ENCODE results near the gene DNM2.
"Not testable (repeated sequence)": the region's sequence is repeated elsewhere in the genome, so short reads cannot be mapped to it uniquely, and the experiment has no call there.

The DNM2 gene

GRCh38 chr19:10835089-10835753 lies 117.3 kb downstream of the DNM2 start:
- H3K27me3 Mint-ChIP-seq = no peaks in the 10 kb centered on the region
- H3K9me3 Mint-ChIP-seq = no peaks in the 10 kb centered on the region
- peaks cover 16% of the 10 kb centered on the region for H3K4me1 Mint-ChIP-seq
- ATAC-seq (replicated peaks; ENCODE audit: extremely low read depth, poor library complexity, severe bottlenecking) (no peak), DNase-seq (ENCODE audit: low spot score in 2 of 2) (no peak)
- peaks cover 38% of the 10 kb centered on the region for H3K36me3 Mint-ChIP-seq (ENCODE audit: insufficient read depth)
- peak overlapping the region; percentile 99 for H3K27ac Mint-ChIP-seq (ENCODE audit: low read depth)
- H3K4me3 Mint-ChIP-seq = peak overlapping the region; percentile 99

DNA sequence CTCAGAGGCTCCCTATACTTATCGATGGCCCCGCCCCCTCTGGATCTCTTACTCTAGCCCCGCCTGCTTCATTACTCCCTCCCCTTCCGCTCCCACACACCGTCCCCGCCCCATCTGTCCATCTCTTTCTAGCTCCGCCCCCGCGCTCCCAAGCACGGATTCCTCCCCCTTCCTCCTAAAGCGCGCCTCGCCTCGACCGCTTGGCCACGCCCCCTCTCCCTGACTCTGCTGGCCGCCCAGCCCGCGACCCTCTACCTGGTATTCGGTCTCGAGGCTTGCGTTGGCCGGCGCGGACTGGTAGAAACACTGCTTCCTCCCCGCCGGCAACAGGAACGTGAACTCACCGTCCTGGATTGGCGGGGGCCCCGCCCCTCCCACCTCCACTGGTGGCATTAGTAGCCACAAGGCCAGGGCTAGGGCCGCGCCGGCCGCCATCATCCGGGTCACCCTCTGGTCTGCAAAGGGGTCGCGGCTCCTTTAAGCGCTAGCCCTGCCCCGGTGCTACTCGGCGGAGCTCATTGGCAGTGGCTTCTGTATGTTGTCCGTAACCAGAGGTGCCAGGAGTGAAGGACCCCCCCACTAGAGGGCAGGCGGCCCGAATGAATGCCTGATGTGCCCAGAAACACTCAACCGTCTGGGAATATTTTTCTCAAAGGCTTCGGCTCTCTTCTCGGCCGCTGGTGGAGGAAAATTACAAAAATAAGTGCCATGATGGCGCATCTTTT lies 118.0 kb downstream of the DNM2 start, which contains the start of gene TMED1:
TMED1 (minus strand) TSS at position 459 of the 725 bp plus-strand sequence; CDS start at position 438, 21 bp downstream.
- peaks cover 16% of the 10 kb centered on the region for H3K4me1 Mint-ChIP-seq

DNA sequence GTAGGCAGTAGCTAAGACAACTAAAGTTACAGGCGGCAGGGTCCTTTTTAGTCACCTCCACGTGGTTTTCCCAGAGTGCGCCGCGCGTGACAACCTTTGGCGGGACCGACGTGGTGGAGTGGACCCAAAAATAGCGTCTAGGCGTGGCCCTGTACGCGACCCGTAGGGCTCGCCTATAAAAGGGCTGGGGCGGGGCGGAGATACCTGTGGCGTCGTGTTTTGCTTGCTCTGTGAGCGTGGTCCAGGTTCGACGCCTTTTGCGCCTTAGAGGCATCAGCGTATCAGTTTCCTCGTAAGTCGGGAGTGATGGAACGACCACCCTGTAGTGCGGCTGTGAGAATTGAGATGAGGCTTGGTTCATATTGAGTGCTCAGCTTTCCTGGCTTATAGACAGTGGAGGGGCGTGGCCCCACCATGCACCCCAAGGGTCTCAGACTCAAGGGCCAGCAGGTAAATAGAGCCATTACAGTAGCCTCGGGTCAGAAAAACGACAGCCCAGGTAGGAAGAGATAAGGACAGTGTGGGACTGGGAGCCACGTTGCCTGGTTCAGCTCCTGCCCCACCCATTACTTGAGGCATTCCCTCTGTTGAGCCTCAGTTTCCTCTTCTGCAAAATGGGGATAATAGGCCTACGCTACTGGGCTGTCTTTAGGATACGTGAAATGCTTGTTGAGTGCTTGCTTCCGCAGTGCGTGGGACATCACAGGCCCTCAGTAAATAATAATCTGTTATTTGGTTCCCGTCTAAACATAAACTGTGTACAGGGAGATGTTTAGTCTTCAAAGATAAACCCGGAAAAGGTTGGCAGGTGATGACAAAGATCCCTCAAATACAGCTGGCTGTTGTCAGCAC lies 118.8 kb downstream of the DNM2 start:
- H3K36me3 Mint-ChIP-seq (ENCODE audit: insufficient read depth) = peaks cover 33% of the 10 kb centered on the region
- DNase-seq (ENCODE audit: low spot score in 2 of 2) = no peak

More for the DNA sequence above, 118.0 kb downstream of the DNM2 start, which contains the start of gene TMED1:
- DNase-seq (ENCODE audit: low spot score in 2 of 2) (peak; percentile 87 to 90), ATAC-seq (replicated peaks; ENCODE audit: extremely low read depth, poor library complexity, severe bottlenecking) (peak; percentile 95)
- Mint-ChIP-seq H3K27me3 (no peaks in the 10 kb centered on the region), H3K9me3 (no peaks in the 10 kb centered on the region), H3K36me3 (ENCODE audit: insufficient read depth) (peaks cover 36% of the 10 kb centered on the region), H3K27ac (ENCODE audit: low read depth) (peak within 1 kb of the TSS; percentile 99), H3K4me3 (peak within 1 kb of the TSS; percentile 99)

GRCh38 chr19:10837649-10838048 lies 119.8 kb downstream of the DNM2 start:
- not testable (repeated sequence) for DNase-seq (ENCODE audit: low spot score in 2 of 2); H3K4me3 Mint-ChIP-seq; H3K9me3 Mint-ChIP-seq; H3K27me3 Mint-ChIP-seq; H3K27ac Mint-ChIP-seq (ENCODE audit: low read depth); ATAC-seq (replicated peaks; ENCODE audit: extremely low read depth, poor library complexity, severe bottlenecking)
- H3K36me3 Mint-ChIP-seq (ENCODE audit: insufficient read depth) = peaks cover 30% of the 10 kb centered on the region
- peaks cover 16% of the 10 kb centered on the region for H3K4me1 Mint-ChIP-seq

More for the DNA sequence above, 118.8 kb downstream of the DNM2 start:
- no peaks in the 10 kb centered on the region for H3K9me3 Mint-ChIP-seq
- H3K4me3 Mint-ChIP-seq = peak overlapping the region; percentile 99
- peak; percentile 12 for ATAC-seq (replicated peaks; ENCODE audit: extremely low read depth, poor library complexity, severe bottlenecking)
- peaks cover 16% of the 10 kb centered on the region for H3K4me1 Mint-ChIP-seq
- H3K27me3 Mint-ChIP-seq = no peaks in the 10 kb centered on the region
- H3K27ac Mint-ChIP-seq (ENCODE audit: low read depth) = peak overlapping the region; percentile 99

DNA sequence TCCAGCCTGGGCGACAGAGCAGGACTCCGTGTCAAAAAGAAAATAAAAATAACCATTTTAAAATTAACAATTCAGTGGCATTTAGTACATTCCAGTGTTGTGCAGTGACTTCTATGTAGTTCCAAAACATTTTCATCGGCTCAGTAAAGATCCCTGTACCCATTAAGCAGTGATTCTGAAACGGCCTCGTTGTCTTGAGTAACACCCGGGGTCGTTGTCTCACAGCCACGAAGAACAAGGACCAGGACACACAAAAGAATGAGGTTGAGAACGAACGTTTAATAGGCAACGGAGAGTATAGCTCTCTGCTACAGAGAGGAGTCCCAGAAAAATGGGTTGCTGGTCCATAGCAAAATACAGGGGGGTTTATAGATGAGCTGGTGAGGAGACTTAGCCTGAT lies 120.5 kb downstream of the DNM2 start:
- no peak overlapping the region for H3K4me3 Mint-ChIP-seq
- peaks cover 16% of the 10 kb centered on the region for H3K4me1 Mint-ChIP-seq
- peaks cover 25% of the 10 kb centered on the region for H3K36me3 Mint-ChIP-seq (ENCODE audit: insufficient read depth)
- no peaks in the 10 kb centered on the region for H3K27me3 Mint-ChIP-seq
- no peak overlapping the region for H3K27ac Mint-ChIP-seq (ENCODE audit: low read depth)
- no peaks in the 10 kb centered on the region for H3K9me3 Mint-ChIP-seq
- ATAC-seq (replicated peaks; ENCODE audit: extremely low read depth, poor library complexity, severe bottlenecking) = no peak
- no peak for DNase-seq (ENCODE audit: low spot score in 2 of 2)

DNA sequence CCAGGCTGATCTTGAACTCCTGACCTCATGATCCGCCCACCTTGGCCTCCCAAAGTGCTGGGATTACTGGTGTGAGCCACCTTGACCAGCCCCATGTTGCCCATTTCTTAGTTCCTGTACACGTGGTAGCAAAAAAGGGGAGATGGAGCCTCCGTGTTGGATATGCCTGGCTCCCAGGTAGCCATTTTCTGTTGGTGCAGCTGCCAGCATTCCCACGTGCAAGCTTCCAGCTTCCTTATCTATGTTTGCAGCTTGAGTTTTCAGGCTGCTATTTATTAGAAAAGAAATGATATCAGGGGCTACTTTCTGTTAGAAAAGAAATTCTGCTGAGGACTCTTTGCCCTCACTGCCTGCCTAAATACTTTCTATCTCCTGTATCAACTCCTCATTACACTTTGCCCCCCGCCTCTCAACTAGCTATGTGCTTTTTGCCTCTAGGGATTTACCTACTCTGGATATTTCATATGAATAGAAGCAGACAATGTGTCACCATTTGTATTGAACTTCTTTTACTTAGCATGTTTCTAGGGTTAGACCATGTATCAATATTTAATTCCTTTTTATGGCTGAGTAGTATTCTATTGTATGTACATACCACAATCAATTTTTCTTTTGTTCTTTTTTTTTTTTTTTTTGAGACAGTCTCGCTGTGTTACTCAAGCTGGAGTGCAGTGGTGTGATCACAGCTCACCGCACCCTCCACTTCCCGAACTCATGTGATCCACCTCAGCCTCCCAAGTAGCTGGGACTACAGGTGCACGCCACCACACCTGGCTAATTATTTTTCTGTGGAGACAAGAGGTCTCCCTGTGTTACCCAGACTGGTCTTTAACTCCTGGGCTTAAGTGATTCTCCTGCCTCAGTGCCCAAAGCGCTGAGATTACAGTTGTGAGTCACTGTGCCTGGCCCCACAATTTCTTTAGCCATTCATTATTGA lies 121.5 kb downstream of the DNM2 start:
- Mint-ChIP-seq H3K9me3 (no peaks in the 10 kb centered on the region), H3K27ac (ENCODE audit: low read depth) (no peak overlapping the region), H3K4me3 (no peak overlapping the region), H3K36me3 (ENCODE audit: insufficient read depth) (peaks cover 21% of the 10 kb centered on the region), H3K27me3 (no peaks in the 10 kb centered on the region), H3K4me1 (peaks cover 16% of the 10 kb centered on the region)
- DNase-seq (ENCODE audit: low spot score in 2 of 2) = no peak
- no peak for ATAC-seq (replicated peaks; ENCODE audit: extremely low read depth, poor library complexity, severe bottlenecking)

DNA sequence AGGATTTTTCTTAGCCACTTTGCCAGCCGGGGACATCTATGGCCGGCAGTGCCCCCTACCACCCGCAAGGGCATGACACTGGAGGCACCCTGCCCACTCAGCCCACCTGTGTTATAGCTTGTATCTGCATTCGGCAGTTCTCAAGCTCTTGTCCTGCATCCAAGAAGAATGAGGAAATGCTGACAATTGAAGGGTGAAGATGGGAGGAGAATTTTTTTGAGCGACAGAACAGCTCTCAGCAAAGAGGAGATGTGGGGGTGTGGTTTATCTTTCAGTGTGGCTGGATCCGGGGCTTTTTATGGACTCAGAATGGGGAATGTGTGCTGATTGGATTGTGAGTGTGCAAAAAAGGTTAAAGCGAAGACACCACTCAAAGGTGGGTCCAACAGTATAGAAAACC lies 124.9 kb downstream of the DNM2 start:
- Mint-ChIP-seq H3K9me3 (peaks cover 6% of the 10 kb centered on the region), H3K27me3 (no peaks in the 10 kb centered on the region), H3K4me1 (no peaks in the 10 kb centered on the region), H3K27ac (ENCODE audit: low read depth) (no peak overlapping the region), H3K36me3 (ENCODE audit: insufficient read depth) (no peaks in the 10 kb centered on the region), H3K4me3 (no peak overlapping the region)
- ATAC-seq (replicated peaks; ENCODE audit: extremely low read depth, poor library complexity, severe bottlenecking) = no peak
- DNase-seq (ENCODE audit: low spot score in 2 of 2) = no peak

GRCh38 chr19:10846500-10847202 lies 128.8 kb downstream of the DNM2 start:
- DNase-seq (ENCODE audit: low spot score in 2 of 2) (no peak), ATAC-seq (replicated peaks; ENCODE audit: extremely low read depth, poor library complexity, severe bottlenecking) (no peak)
- Mint-ChIP-seq H3K4me3 (no peak overlapping the region), H3K36me3 (ENCODE audit: insufficient read depth) (no peaks in the 10 kb centered on the region), H3K27me3 (no peaks in the 10 kb centered on the region), H3K27ac (ENCODE audit: low read depth) (no peak overlapping the region), H3K4me1 (no peaks in the 10 kb centered on the region), H3K9me3 (peaks cover 6% of the 10 kb centered on the region)

DNA sequence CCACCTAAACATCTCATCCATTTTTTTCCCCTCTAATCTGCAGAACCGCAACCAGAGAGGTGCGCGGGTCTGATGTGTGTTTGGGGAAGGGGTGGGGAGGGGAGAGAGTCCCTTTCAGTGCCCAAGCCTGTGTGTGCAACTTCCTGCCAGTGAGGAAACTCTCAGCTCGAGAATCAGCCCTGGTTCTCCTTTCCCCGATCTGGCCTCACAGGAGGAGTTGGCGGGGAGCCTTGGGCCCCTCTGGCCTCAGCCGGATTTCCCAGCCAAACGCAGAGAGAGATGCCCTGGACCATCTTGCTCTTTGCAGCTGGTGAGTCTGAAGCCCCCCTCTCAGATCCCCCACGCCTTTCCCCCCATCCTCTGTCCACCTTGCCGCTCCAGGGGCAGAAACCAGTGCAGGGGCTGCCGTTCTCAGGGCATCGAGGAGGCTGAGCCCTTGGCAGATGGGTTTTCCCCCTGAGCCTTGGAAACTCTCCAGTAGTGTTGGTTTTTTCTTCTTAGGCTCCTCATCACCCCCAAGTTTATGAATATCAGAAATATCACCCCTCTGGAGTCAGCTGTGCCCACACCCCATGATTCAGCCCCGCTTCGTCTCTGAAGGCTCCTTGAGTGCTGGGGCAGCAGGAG lies 130.5 kb downstream of the DNM2 start, which contains the start of gene C19orf38:
C19orf38 (plus strand) TSS at position 186 of the 627 bp plus-strand sequence; CDS start at position 280, 94 bp downstream.
- no peaks in the 10 kb centered on the region for H3K27me3 Mint-ChIP-seq
- H3K9me3 Mint-ChIP-seq = peaks cover 6% of the 10 kb centered on the region
- no peak within 1 kb of the TSS for H3K27ac Mint-ChIP-seq (ENCODE audit: low read depth)
- ATAC-seq (replicated peaks; ENCODE audit: extremely low read depth, poor library complexity, severe bottlenecking) = no peak
- no peaks in the 10 kb centered on the region for H3K36me3 Mint-ChIP-seq (ENCODE audit: insufficient read depth)
- no peak for DNase-seq (ENCODE audit: low spot score in 2 of 2)
- no peaks in the 10 kb centered on the region for H3K4me1 Mint-ChIP-seq
- no peak within 1 kb of the TSS for H3K4me3 Mint-ChIP-seq

GRCh38 chr19:10850631-10851030 lies 132.8 kb downstream of the DNM2 start:
- Mint-ChIP-seq H3K27me3 (no peaks in the 10 kb centered on the region), H3K4me1 (no peaks in the 10 kb centered on the region), H3K27ac (ENCODE audit: low read depth) (no peak overlapping the region), H3K9me3 (peaks cover 6% of the 10 kb centered on the region), H3K4me3 (no peak overlapping the region), H3K36me3 (ENCODE audit: insufficient read depth) (no peaks in the 10 kb centered on the region)
- DNase-seq (ENCODE audit: low spot score in 2 of 2) = no peak
- ATAC-seq (replicated peaks; ENCODE audit: extremely low read depth, poor library complexity, severe bottlenecking) = no peak
